GM12865 (cell line): ENCODE measurements around the gene SEPTIN11.

Experiments
- DNase-seq: peaks from one replicate; pipeline ENCODE4 v3.0.0; 2010; ENCODE audit warnings: low read depth
- H3K4me3 ChIP-seq: 2 replicates; pipeline ENCODE4 v1.5.1; 2011; ENCODE audit warnings: mild to moderate bottlenecking, low read depth, low read length, control low read depth
- CTCF ChIP-seq: IDR thresholded peaks from 2 replicates; pipeline ENCODE4 v1.5.1; 2011; ENCODE audit warnings: low read length, control low read depth, low read depth, inconsistent platforms; ENCODE audit not compliant: insufficient read depth; ENCODE audit errors: missing control alignments

Gene SEPTIN11

GRCh38 chr4:76995776-76996175 is 46.2 kb downstream of the SEPTIN11 start:
- no peak overlapping the region for H3K4me3 ChIP-seq
- no peak for DNase-seq
- no peak for TF ChIP-seq CTCF

- no peak for DNase-seq
- no peak overlapping the region for H3K4me3 ChIP-seq
- no peak for TF ChIP-seq CTCF
These were observed 46.9 kb downstream of the SEPTIN11 start for GRCh38 chr4:76996445-76996844.

GRCh38 chr4:76997077-76997476 is 47.5 kb downstream of the SEPTIN11 start:
- DNase-seq = no peak
- no peak for TF ChIP-seq CTCF
- H3K4me3 ChIP-seq = no peak overlapping the region

GRCh38 chr4:76997532-76997931 is 48.0 kb downstream of the SEPTIN11 start:
- H3K4me3 ChIP-seq = no peak overlapping the region
- TF ChIP-seq CTCF = no peak
- DNase-seq = no peak

GRCh38 chr4:76998251-76998901 is 48.8 kb downstream of the SEPTIN11 start:
- DNase-seq = no peak
- TF ChIP-seq CTCF = no peak
- H3K4me3 ChIP-seq = no peak overlapping the region
